ENCODE results near the gene KCNQ2.

Gene KCNQ2

DNA sequence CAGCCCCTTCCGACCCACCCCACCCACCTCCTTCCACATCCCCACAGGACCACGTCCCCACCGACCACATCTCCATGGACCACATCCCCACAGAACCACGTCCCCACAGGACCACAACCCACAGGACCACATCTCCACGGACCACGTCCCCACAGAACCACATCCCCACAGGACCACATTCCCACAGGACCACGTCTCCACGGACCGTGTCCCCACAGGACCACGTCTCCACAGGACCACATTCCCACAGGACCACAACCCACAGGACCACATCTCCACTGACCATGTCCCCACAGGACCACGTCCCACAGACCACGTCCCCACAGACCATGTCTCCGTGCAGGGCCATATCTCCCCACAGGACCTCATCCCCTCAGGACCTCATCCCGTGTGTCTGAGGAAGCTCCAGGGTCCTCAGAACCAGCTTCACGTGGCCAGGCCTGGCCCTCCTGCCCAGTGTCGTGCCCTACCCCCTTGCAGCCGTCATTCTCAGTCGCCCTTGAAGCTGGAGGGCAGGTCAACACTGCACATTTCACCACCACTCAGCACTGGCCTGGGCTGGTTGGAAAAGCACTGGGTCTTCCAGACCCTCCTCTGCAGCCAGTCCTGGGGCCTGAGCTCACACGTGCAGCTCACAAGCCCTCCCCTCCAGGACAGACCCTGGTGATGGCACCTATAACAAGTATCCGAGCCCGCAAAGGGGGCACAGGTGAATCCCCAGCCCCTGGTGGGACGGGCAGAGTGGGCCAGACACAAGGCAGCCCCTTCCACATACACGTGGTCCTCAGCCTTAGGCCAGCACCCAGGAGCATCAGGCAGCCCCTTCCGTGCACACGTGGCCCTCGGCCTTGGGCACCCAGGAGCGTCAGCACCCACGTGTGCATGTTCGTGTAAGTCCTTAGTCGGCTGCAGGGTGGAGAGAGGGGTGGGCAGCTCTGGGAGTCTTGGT, 115.2 kb downstream of the KCNQ2 start:
- no peak for DNase-seq (ENCODE audit: low read depth in 2 of 2)

GRCh38 chr20:63356511-63356910, 115.9 kb downstream of the KCNQ2 start:
- DNase-seq (ENCODE audit: low read depth in 2 of 2) = no peak

GRCh38 chr20:63355781-63356295, 116.6 kb downstream of the KCNQ2 start:
- no peak for DNase-seq (ENCODE audit: low read depth in 2 of 2)

GRCh38 chr20:63354636-63355350, 117.7 kb downstream of the KCNQ2 start:
- no peak for DNase-seq (ENCODE audit: low read depth in 2 of 2)

- no peak for DNase-seq (ENCODE audit: low read depth in 2 of 2)
Measured at GRCh38 chr20:63352811-63353221, 119.6 kb downstream of the KCNQ2 start.

DNA sequence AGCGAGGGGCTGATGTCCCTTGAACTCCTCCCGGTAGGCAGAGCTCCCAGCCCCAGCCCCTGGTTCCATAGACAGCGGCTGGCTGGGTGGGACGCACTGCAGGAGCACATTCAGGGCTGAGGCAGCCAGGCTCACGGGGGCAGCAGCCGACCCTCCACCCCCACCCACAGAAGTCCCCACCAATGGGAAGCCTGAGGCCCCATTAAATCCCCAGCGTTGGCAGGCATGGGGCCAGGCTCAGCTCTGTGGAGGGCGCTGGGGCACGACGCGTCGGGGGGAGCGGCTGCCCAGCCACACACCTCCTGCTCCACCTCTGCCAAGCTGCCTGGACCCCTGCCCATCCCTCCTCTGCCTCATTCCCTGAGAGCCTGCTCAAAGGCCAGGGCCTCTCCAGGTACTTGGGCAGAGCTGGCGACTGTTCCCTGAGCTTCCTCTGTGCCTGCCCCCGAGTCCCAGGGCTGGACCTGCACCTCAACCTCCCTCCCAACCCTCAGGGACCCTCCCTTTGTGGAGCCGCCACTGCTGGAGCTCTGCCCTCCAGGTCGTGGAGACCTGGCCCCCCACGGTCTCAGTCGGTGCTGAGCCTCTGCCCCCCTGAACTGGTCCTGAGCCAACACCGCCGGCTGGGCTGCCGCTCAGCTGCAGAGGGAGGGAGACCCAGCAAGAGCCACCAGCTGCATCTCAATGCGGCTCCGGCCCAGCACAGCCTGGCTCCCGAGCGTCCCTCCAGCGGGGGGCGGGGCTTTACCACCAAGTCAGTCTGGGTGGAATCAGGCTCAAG, 120.5 kb downstream of the KCNQ2 start:
- no peak for DNase-seq (ENCODE audit: low read depth in 2 of 2)

DNA sequence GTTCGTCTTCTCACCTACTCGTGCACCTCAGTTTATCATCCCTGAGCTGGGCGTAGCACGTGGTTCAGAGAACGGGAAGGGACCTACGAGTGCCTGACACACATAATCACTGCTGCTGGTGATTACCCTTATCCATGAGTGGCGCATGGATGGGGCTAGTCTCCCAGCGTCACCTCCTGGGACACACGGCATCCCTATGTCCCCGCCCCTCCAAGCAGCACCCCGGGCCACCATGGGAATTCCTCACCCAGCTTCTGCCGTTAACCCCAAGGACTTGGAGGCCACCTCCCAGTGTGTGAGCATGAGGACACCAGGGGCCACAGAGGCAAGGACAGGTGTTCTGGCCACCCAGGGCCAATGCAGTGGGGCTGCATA, 121.1 kb downstream of the KCNQ2 start:
- DNase-seq (ENCODE audit: low read depth in 2 of 2) = no peak

- no peak for DNase-seq (ENCODE audit: low read depth in 2 of 2)
Measured at GRCh38 chr20:63350597-63351325, 121.7 kb downstream of the KCNQ2 start.

Measured in stimulated activated CD8-positive, alpha-beta memory T cell treated with anti-CD3 and anti-CD28 coated beads, Interleukin-15, amount 100 ng/mL, for 48 hours (primary cell).